Measurements from ENCODE around the gene ELOVL3. TPM values are rescaled to one million over a fixed set of nuclear protein-coding genes. Genes with fewer than 3 reads are reported as not detected.

ELOVL3 gene
- total and polyA plus RNA-seq, 2 of the 13 experiments (the other 11 are each of a cell fraction or from before 2014, with no cell fraction given), result 0.58 to 0.69 TPM

DNA sequence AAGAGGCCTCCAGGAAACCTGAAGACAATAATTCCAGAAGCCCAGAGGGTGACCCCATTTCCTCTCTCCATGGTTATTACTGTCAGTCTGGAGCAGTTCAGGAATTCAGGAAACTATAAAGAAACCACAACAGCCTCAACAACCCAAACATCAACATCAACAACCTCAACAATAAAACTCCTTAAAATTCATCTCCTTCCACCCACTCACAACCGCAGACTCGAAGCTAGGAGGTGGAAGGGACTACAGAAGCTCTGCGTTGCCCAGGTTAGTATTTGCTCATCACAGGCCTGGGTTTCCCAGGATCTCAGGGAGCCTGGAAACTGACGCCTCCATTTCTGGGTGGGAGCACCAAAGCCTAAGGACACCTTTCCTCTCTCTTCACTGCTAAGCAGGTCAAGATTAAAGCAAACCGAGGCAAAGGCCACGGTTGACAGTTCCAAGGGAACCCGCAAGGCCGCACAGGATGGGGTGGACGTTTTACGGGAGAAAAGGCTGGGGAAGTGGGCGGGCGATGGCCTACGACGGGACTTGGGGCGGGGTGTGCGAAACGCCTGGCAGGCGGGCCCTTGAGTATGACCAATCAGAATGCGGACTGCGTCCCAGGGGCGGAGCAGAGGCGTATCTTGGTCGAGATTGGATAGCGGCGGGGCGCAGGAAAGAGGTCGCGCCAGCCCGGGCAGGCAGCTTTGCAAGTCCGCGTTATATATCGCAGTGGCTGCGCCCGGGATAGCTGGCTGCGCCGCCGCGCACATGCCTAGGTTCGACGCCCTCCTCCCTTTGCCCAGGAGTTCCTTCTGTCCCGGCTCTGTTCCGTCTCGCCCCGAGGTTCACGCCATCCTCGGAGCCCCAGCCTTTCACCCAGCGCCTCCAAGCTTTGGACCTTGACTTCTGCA is at the start of gene ELOVL3 (continued):
- peak; percentile 92 for TF ChIP-seq ZNF546 (CRISPR knock-in tag; conservative IDR thresholded peaks at IDR 0.05)
- 0 out of 2 replicates have a peak, but pooled peaks have one; percentile 59 for TF ChIP-seq ZNF225 (CRISPR knock-in tag; IDR thresholded peaks at IDR 0.05)
- TF ChIP-seq, protein P1, sequence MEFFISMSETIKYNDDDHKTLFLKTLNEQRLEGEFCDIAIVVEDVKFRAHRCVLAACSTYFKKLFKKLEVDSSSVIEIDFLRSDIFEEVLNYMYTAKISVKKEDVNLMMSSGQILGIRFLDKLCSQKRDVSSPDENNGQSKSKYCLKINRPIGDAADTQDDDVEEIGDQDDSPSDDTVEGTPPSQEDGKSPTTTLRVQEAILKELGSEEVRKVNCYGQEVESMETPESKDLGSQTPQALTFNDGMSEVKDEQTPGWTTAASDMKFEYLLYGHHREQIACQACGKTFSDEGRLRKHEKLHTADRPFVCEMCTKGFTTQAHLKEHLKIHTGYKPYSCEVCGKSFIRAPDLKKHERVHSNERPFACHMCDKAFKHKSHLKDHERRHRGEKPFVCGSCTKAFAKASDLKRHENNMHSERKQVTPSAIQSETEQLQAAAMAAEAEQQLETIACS (CRISPR knock-in tag; IDR thresholded peaks at IDR 0.05), result no peak
- TF ChIP-seq ZNF501 (CRISPR knock-in tag; IDR thresholded peaks at IDR 0.05), result peak; percentile 74
- TF ChIP-seq SYNCRIP (IDR thresholded peaks at IDR 0.05; ENCODE audit: insufficient read depth, low read depth, low read length), result no peak
- TF ChIP-seq ZNF251 (CRISPR knock-in tag; IDR thresholded peaks at IDR 0.05), result no peak
- no peak for TF ChIP-seq ZNF572 (CRISPR knock-in tag; IDR thresholded peaks at IDR 0.05)
- TF ChIP-seq ZNF570 (CRISPR knock-in tag; IDR thresholded peaks at IDR 0.05; ENCODE audit: borderline replicate concordance), result 0 out of 2 replicates have a peak, but pooled peaks have one; percentile 60
- no peak for TF ChIP-seq ZZZ3 (CRISPR knock-in tag; IDR thresholded peaks at IDR 0.05; ENCODE audit: borderline replicate concordance)
- TF ChIP-seq, protein P2, sequence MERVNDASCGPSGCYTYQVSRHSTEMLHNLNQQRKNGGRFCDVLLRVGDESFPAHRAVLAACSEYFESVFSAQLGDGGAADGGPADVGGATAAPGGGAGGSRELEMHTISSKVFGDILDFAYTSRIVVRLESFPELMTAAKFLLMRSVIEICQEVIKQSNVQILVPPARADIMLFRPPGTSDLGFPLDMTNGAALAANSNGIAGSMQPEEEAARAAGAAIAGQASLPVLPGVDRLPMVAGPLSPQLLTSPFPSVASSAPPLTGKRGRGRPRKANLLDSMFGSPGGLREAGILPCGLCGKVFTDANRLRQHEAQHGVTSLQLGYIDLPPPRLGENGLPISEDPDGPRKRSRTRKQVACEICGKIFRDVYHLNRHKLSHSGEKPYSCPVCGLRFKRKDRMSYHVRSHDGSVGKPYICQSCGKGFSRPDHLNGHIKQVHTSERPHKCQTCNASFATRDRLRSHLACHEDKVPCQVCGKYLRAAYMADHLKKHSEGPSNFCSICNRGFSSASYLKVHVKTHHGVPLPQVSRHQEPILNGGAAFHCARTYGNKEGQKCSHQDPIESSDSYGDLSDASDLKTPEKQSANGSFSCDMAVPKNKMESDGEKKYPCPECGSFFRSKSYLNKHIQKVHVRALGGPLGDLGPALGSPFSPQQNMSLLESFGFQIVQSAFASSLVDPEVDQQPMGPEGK (CRISPR knock-in tag; IDR thresholded peaks at IDR 0.05), result no peak
- TF ChIP-seq ZNF263 (CRISPR knock-in tag; IDR thresholded peaks at IDR 0.05), result peak; percentile 19; the same call in 1 of the 2 replicates
- 0 out of 2 replicates have a peak, but pooled peaks have one; percentile 33 for TF ChIP-seq JUND (CRISPR knock-in tag; IDR thresholded peaks at IDR 0.05)
- TF ChIP-seq NFKB2 (CRISPR knock-in tag; IDR thresholded peaks at IDR 0.05; ENCODE audit: borderline replicate concordance), result peak; percentile 97
- TF ChIP-seq ZNF773 (CRISPR knock-in tag; IDR thresholded peaks at IDR 0.05; ENCODE audit: borderline replicate concordance), result no peak
- TF ChIP-seq NFATC3 (CRISPR knock-in tag; IDR thresholded peaks at IDR 0.05), result peak; percentile 76; the same call in 1 of the 2 replicates
- no peak for TF ChIP-seq FOXM1 (CRISPR knock-in tag; IDR thresholded peaks at IDR 0.05)
- peak; percentile 50 for TF ChIP-seq ASH2L (IDR thresholded peaks at IDR 0.05; ENCODE audit: insufficient read length, low read depth, low read length)
- TF ChIP-seq, protein P3, sequence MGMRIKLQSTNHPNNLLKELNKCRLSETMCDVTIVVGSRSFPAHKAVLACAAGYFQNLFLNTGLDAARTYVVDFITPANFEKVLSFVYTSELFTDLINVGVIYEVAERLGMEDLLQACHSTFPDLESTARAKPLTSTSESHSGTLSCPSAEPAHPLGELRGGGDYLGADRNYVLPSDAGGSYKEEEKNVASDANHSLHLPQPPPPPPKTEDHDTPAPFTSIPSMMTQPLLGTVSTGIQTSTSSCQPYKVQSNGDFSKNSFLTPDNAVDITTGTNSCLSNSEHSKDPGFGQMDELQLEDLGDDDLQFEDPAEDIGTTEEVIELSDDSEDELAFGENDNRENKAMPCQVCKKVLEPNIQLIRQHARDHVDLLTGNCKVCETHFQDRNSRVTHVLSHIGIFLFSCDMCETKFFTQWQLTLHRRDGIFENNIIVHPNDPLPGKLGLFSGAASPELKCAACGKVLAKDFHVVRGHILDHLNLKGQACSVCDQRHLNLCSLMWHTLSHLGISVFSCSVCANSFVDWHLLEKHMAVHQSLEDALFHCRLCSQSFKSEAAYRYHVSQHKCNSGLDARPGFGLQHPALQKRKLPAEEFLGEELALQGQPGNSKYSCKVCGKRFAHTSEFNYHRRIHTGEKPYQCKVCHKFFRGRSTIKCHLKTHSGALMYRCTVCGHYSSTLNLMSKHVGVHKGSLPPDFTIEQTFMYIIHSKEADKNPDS (CRISPR knock-in tag; IDR thresholded peaks at IDR 0.05), result 0 out of 2 replicates have a peak, but pooled peaks have one; percentile 77
- TF ChIP-seq ZNF619 (CRISPR knock-in tag; IDR thresholded peaks at IDR 0.05), result peak; percentile 76; the same call in 1 of the 2 replicates
- TF ChIP-seq ZMYM4 (CRISPR knock-in tag; IDR thresholded peaks at IDR 0.05), result peak; percentile 76; the same call in 1 of the 2 replicates
- TF ChIP-seq, protein P4, sequence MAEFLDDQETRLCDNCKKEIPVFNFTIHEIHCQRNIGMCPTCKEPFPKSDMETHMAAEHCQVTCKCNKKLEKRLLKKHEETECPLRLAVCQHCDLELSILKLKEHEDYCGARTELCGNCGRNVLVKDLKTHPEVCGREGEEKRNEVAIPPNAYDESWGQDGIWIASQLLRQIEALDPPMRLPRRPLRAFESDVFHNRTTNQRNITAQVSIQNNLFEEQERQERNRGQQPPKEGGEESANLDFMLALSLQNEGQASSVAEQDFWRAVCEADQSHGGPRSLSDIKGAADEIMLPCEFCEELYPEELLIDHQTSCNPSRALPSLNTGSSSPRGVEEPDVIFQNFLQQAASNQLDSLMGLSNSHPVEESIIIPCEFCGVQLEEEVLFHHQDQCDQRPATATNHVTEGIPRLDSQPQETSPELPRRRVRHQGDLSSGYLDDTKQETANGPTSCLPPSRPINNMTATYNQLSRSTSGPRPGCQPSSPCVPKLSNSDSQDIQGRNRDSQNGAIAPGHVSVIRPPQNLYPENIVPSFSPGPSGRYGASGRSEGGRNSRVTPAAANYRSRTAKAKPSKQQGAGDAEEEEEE (CRISPR knock-in tag; IDR thresholded peaks at IDR 0.05; ENCODE audit: borderline replicate concordance), result peak; percentile 55; the same call in 1 of the 2 replicates
- no peak for TF ChIP-seq MTF2 (CRISPR knock-in tag; IDR thresholded peaks at IDR 0.05; ENCODE audit: borderline replicate concordance)

Measured in HepG2 (cell line).